Endothelial cell of umbilical vein (primary cell): ENCODE data around the gene NATD1. TPM values are rescaled to one million over a fixed set of nuclear protein-coding genes. Genes with fewer than 3 reads are reported as not detected.
A peak's percentile ranks its signal among the peaks of the same experiment; 100 is the strongest.

ENCODE experiments used
- Bru-seq: library from RNA; stranded (reverse); fragments of 400-500 nt; gene quantifications from one replicate; lab custom pipeline; 2021; lab: Mats Ljungman, UMichigan
- BruChase-seq, 2 experiments: library from RNA; stranded (reverse); fragments of 400-500 nt; gene quantifications; one replicate each; lab custom pipeline; 2021; lab: Mats Ljungman, UMichigan
- BruUV-seq: library from RNA; stranded (reverse); fragments of 400-500 nt; replicated peaks from 2 replicates; lab custom pipeline; 2021; lab: Mats Ljungman, UMichigan
- CTCF ChIA-PET: fragments of 300-600, 350-600 bp; sonication (Branson Sonifier 250); formaldehyde crosslinking; loops from one replicate; lab custom pipeline; 2021; ENCODE audit warnings: antibody characterized with exemption, inconsistent platforms; lab: Charles Lee
- POLR2A ChIA-PET: fragments of 300-600, 350-600 bp; sonication (Branson Sonifier 250); formaldehyde crosslinking; loops from one replicate; lab custom pipeline; 2021; ENCODE audit warnings: antibody characterized with exemption, inconsistent platforms; lab: Charles Lee
- DNase-seq: peaks from one replicate; pipeline ENCODE4 v3.0.0-alpha.2; 2011; ENCODE audit warnings: low read depth, low spot score
- FAIRE-seq: peaks from 2 replicates; lab custom pipeline; 2011; peaks lifted over from hg19 to GRCh38; lab: Jason Lieb, UNC
- H2AFZ ChIP-seq: 2 replicates; pipeline ENCODE4 v1.6.0; 2012; ENCODE audit warnings: low read depth, low read length, control low read depth, inconsistent platforms
- H3K27ac ChIP-seq: 2 replicates; pipeline ENCODE4 v1.5.1; 2011; ENCODE audit warnings: low read depth, mild to moderate bottlenecking, control low read depth, low read length, moderate library complexity; ENCODE audit not compliant: insufficient read depth
- H3K27me3 ChIP-seq, 2 experiments: 2 replicates each; pipeline versions ENCODE4 v1.6.0 to v1.6.1; 2011; ENCODE audit warnings: low read length in 2 of 2, mixed read lengths in 1 of 2; ENCODE audit not compliant: control insufficient read depth in 2 of 2, insufficient read depth in 2 of 2
- H3K36me3 ChIP-seq, 2 experiments: 2 replicates in 1 of 2; 3 replicates in 1 of 2; pipeline ENCODE4 v1.5.1; 2011; ENCODE audit warnings: low read length in 2 of 2, mild to moderate bottlenecking in 1 of 2, moderate library complexity in 1 of 2; ENCODE audit not compliant: control insufficient read depth in 2 of 2, insufficient read depth in 2 of 2; ENCODE audit errors: extremely low read depth in 1 of 2
- H3K4me1 ChIP-seq: 3 replicates; pipeline ENCODE4 v1.5.1; 2011; ENCODE audit warnings: mild to moderate bottlenecking, low read length; ENCODE audit not compliant: control insufficient read depth, insufficient read depth; ENCODE audit errors: extremely low read depth
- H3K4me2 ChIP-seq: 2 replicates; pipeline ENCODE4 v1.6.1; 2011; ENCODE audit warnings: low read length, control low read depth, mixed read lengths; ENCODE audit not compliant: insufficient read depth
- H3K4me3 ChIP-seq, 3 experiments: fragments of 200-600 bp in 1 of 3; sonication (generic), shearing (Covaris generic) in 1 of 3; replicated peaks in 1 of 3; 2 replicates each; pipeline ENCODE4 v1.5.1; 2011 to 2016; ENCODE audit warnings: control low read depth in 3 of 3, low read length in 3 of 3, mild to moderate bottlenecking in 2 of 3, inconsistent platforms in 1 of 3, low read depth in 1 of 3, moderate library complexity in 1 of 3; ENCODE audit not compliant: insufficient read depth in 1 of 3
- H3K79me2 ChIP-seq: 2 replicates; pipeline ENCODE4 v1.6.0; 2012; ENCODE audit warnings: low read length, inconsistent platforms; ENCODE audit not compliant: control insufficient read depth, insufficient read depth
- H3K9ac ChIP-seq: replicated peaks from 2 replicates; pipeline ENCODE3; 2011; ENCODE audit warnings: low read length, control low read depth; ENCODE audit not compliant: insufficient read depth; ENCODE audit errors: extremely low read depth
- H3K9me1 ChIP-seq: replicated peaks from 3 replicates; pipeline ENCODE4 v1.6.0; 2011; ENCODE audit warnings: mild to moderate bottlenecking, low read length; ENCODE audit not compliant: control insufficient read depth, insufficient read depth; ENCODE audit errors: extremely low read depth
- H3K9me3 ChIP-seq: replicated peaks from 2 replicates; pipeline ENCODE4 v1.5.1; 2012; ENCODE audit warnings: low read length, inconsistent platforms; ENCODE audit not compliant: control insufficient read depth, insufficient read depth
- H4K20me1 ChIP-seq: replicated peaks from 2 replicates; pipeline ENCODE3; 2011; ENCODE audit warnings: mild to moderate bottlenecking, low read length; ENCODE audit not compliant: control insufficient read depth, insufficient read depth; ENCODE audit errors: extremely low read depth
- CTCF ChIP-seq, 2 donors: IDR thresholded peaks; 1 replicate in 1 of 2; 2 replicates in 1 of 2; pipeline ENCODE4 v1.5.1; 2011; ENCODE audit warnings: low read length in 2 of 2, mild to moderate bottlenecking in 2 of 2, moderate library complexity in 2 of 2, control low read depth in 1 of 2, inconsistent platforms in 1 of 2, low read depth in 1 of 2; ENCODE audit not compliant: insufficient read depth in 1 of 2; ENCODE audit errors: extremely low read depth in 1 of 2
- EZH2 ChIP-seq: IDR thresholded peaks from 2 replicates; pipeline ENCODE4 v1.6.1; 2012; ENCODE audit warnings: borderline replicate concordance, low read depth, mild to moderate bottlenecking, moderate library complexity, low read length, inconsistent platforms; ENCODE audit not compliant: severe bottlenecking
- MAX ChIP-seq: IDR thresholded peaks from 2 replicates; pipeline ENCODE4 v1.6.1; 2011; ENCODE audit not compliant: insufficient read depth, insufficient read length
- MYC ChIP-seq: IDR thresholded peaks from one replicate; pipeline ENCODE4 v1.6.1; 2011; ENCODE audit warnings: mild to moderate bottlenecking, low read depth, low read length
- POLR2A ChIP-seq: IDR thresholded peaks from 2 replicates; pipeline ENCODE4 v1.6.1; 2012; ENCODE audit warnings: low read depth, mild to moderate bottlenecking, control low read depth, low read length
- dilution Hi-C: fragments of 300-500 bp; cut with MboI; formaldehyde crosslinking; loops from one replicate; pipeline ENCODE4 v1.15.0; 2019; ENCODE audit warnings: low sequenced_read_pairs; ENCODE audit not compliant: extremely low pct_ligation_motif_present
- intact Hi-C: fragments of 100-400 bp; cut with micrococcal nuclease; formaldehyde crosslinking; loops from one replicate; pipeline ENCODE4 v1.10.0; 2022
- long read RNA-seq: library from polyadenylated mRNA; stranded (forward); transcript quantifications from one replicate; pipeline ENCODE4 v2.0.0, GENCODE V29; 2021
- polyA minus RNA-seq, 3 experiments: library from RNA; depleted of rRNA, polyadenylated mRNA; stranded (reverse); fragments of >200 nt; gene quantifications; 1 replicate in 1 of 3; 2 replicates in 2 of 3; pipeline ENCODE4 v1.2.3, GENCODE V29; 2011
- polyA plus RNA-seq, 4 experiments: library from polyadenylated mRNA; depleted of rRNA in 3 of 4; stranded (reverse) in 3 of 4; unstranded in 1 of 4; fragments of >200 nt; gene quantifications; 2 replicates each; pipeline versions ENCODE4 v1.2.1 to v1.2.3, GENCODE V29; 2011 to 2012; ENCODE audit warnings: missing spikeins in 1 of 4
- total RNA-seq: library from RNA; stranded (reverse); gene quantifications from 2 replicates; pipeline ENCODE4 v1.2.3, GENCODE V29; 2021

NATD1 gene
- total RNA-seq, result 7.2 and 8.1 TPM in 2 replicates
- 6.9 and 7.0 TPM in 2 replicates for polyA plus RNA-seq
- 6.2 and 7.6 TPM in 2 replicates for polyA plus RNA-seq (2011; cell fraction: cytosol; rRNA removed)
- 4.6 and 5.3 TPM in 2 replicates for polyA plus RNA-seq (2011; cell fraction: nucleus; rRNA removed)
- 4.0 and 7.0 TPM in 2 replicates for polyA plus RNA-seq (2012)
- polyA minus RNA-seq, result 6.2 and 6.7 TPM in 2 replicates
- polyA minus RNA-seq (2011; cell fraction: cytosol; rRNA and poly(A)+ RNA removed), result 1.5 TPM
- polyA minus RNA-seq (2011; cell fraction: nucleus; rRNA and poly(A)+ RNA removed), result 2.9 and 4.6 TPM in 2 replicates
- Bru-seq, nascent RNA, result percentile 28 among the genes with signal in this experiment
- percentile 47 among the genes with signal in this experiment for BruChase-seq, experiment 1, labeled RNA remaining after a 6-hour chase
- percentile 46 among the genes with signal in this experiment for BruChase-seq, experiment 2, labeled RNA remaining after a 2-hour chase
- long read RNA-seq, full-length matches to known transcripts, result 5 of 13 reads
- long read RNA-seq, partial matches to known transcripts, result 0 of 13 reads
- long read RNA-seq, other reads (novel, unspliced or antisense), result 8 of 13 reads

- intact Hi-C loops, result loop anchor here (1.0 kb wide), 3 partner anchors 35 to 210 kb away; partner anchors contain the start of genes TMEM11 and USP22
- ChIA-PET POLR2A (no interaction called here), CTCF (interaction anchor here (0.6 to 2.1 kb wide), 4 partner anchors 27 to 260 kb away, joined by 3 to 11 read pairs (median 4); no protein-coding TSS in a partner anchor)
- no TSS peak for BruUV-seq
- Histone ChIP-seq H3K79me2 (no peaks in the 10 kb centered on the region), H4K20me1 (no peaks in the 10 kb centered on the region), H3K4me3 (peak within 1 kb of the TSS; percentile 14 to 61 (median 40)), H3K27ac (no peak within 1 kb of the TSS), H3K4me2 (peak within 1 kb of the TSS; percentile 76), H3K27me3 (no peaks in the 10 kb centered on the region), H3K36me3 (no peaks in the 10 kb centered on the region), H3K9me3 (no peaks in the 10 kb centered on the region), H3K9me1 (no peaks in the 10 kb centered on the region), H3K9ac (peak within 1 kb of the TSS; percentile 39), H2AFZ (peak within 1 kb of the TSS; percentile 95), H3K4me1 (peaks cover 8% of the 10 kb centered on the region)
- FAIRE-seq, result peak; percentile 80
- dilution Hi-C loops, result no loop called here
- peak; percentile 80 for DNase-seq
- TF ChIP-seq EZH2 (peak; percentile 14), POLR2A (no peak), CTCF (IDR thresholded peaks at IDR 0.05; ENCODE audit: extremely low read depth in 1 of 2, insufficient read depth in 1 of 2, low read depth in 1 of 2, low read length in 2 of 2) (no peak), MYC (no peak), MAX (peak; percentile 87)
Observed at GRCh38 chr17:21252796-21253645, at the start of gene NATD1. NATD1 (minus strand) TSS chr17:21253410; CDS start chr17:21253264, 146 bp downstream.
